H4 (cell line): Measurements from ENCODE around the gene RFC2. TPM values are rescaled to one million over a fixed set of nuclear protein-coding genes. Genes with fewer than 3 reads are reported as not detected.
"Not testable (repeated sequence)": the region's sequence is repeated elsewhere in the genome, so short reads cannot be mapped to it uniquely, and the experiment has no call there.

Experiments
- DNase-seq: peaks from one replicate; pipeline ENCODE4 v3.0.0-alpha.2; 2015; ENCODE audit warnings: low spot score
- total RNA-seq: library from RNA; depleted of rRNA; stranded (reverse); fragments of >200 nt; shearing (Covaris generic); gene quantifications from 2 replicates; pipeline ENCODE4 v1.2.3, GENCODE V29; 2014

The RFC2 gene
- total RNA-seq, 1 experiment from 2014 or later: 97.3 TPM

DNA sequence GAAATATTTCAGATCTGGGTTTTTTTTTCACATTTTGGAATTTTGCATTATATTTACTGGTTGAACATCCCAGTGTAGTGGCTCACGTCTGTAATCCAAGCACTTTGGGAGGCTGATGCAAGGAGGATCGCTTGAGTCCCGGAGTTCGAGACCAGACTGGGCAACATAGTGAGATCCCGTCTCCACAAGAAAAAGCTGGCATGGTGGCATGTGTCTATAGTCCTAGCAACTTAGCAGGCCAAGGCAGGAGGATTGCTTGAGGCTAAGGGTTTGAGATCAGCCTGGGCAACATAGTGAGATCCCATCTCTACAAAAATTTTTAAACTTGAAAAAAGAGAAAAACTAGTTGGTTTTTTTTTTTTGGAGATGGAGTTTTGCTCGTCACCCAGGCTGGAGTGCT lies 6.0 kb downstream of the RFC2 start:
- DNase-seq: no peak

DNA sequence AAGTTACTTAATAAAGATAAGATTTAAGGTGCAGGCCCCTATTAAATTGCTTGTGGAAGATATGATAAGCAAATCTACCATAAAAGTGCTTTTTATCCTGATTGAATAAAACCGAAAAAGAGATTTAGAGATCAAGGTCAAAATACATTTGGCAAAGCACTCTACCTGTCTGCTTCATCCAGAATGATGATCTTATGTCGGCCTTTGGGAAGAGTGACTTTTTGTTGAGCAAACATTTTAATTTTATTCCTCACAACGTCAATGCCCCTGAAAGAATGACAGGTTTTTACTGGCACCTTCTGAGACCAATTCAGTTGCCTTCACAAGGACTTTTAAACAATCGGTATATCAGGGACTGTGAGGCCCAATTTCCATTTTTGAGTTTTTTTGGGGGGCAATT lies 7.7 kb downstream of the RFC2 start:
- DNase-seq: no peak

DNA sequence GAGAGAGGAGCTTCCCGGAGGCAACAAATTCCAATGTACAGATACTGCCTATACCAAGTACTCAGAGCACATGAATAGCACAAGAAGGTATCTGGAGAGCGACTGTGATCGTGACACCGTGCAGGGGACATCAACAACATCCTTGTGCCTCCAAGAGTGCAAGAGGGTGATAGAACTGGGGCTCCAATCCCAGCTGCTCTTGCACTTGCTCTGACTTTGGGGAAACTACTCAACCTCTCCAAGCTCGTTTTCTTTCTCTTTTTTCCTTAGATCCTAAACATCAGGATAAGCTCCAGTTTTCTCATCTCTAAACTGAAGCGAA lies 12.1 kb downstream of the RFC2 start:
- no peak for DNase-seq

DNA sequence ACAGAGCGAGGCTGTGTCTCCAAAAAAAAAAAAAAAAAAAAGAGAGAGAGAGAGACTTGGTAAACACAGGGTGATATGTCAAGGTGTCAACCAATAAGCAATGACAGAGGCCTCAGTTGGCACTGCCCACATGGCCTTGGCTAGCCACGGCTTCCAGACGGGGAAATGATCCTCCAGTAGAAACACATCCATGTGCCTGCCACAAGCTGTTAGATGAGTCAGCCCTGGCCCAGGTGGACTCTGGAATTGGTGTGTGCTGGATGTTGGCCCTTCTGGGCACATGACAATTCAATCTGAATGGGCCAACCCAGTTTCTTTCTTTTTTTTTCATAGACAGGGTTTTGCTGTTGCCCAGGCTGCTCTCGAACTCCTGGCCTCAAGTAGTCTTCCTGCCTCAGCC lies 13.7 kb downstream of the RFC2 start:
- no peak for DNase-seq

DNA sequence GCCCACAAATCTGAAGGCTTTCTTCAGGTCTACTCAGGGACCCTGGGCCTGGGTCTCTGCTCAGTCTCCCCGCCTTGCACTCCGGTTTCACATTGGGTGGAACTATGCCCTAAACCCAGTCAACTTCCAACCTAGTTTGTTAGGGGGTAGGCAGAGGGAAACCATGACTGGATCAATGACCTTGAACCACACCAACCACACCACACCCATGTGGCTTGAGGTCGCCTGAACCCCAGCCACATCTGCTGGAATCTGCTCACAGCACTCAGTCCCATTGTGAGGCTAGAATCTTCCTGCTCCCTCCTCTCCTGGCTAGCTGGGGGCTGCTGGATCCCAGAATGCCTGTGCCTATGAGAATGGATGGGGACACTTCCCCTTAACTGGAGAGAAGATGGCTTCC lies 17.9 kb downstream of the RFC2 start:
- DNase-seq: no peak

DNA sequence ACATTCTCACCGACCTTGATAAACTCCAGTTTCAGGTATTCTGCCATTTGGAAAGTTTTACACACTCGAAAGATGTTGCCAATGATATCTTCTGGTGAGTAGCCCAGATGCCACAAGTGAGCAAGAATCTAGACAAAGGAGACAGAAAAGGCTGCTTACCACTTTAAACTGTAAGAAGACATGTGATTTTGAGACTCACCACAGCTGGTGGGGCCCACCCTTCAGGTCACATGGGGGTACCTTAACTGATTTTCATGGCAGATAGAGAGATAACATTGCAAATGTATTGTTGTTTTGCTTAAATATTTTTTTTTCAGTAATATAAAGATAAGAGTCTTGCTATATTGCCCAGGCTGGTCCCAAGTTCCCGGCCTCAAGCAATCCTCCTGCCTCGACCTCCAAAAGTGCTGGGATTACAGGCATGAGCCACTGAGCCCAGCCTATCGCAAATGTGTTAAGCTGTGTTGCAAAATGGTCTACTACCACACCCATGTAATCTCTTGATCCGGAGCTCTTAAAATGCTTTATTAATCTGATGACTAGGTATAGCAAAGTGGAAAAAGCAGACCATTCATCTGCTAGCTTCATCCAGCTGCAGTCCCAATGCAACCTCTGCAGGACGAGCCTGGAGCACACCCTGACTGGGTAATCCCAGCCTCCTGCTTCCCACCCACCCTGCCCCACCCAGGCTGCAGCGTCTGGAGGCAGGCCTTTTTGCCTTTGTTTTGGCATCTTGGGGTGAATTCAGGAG lies 18.5 kb downstream of the RFC2 start:
- DNase-seq: no peak

DNA sequence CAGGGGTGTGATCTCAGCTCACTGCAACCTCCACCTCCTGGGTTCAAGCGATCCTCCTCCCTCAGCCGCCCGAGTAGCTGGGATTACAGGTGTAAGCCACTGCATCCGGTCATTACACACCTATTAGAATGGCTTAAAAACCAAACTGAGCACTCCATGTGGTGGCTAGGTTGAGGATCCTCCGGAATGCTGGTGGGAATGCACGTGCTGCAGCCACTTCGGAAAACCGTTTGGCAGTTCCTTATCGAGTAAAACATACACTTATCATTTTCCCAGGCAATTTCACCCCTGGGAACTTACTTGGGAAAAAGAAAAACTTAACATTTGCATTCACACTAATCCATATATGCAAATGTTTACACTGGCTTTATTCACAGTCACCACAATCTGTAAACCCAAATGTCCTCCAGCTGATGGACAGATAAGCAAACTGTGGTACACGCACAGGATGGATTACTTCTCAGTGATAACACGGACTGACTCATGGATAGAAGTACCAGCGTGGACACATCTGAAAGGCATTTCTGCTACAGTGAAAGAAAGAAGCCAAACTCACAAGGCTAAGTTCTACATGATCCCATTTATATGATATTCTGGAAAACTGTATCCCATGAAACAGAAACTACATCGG lies 20.4 kb downstream of the RFC2 start:
- DNase-seq: peak; percentile 85

DNA sequence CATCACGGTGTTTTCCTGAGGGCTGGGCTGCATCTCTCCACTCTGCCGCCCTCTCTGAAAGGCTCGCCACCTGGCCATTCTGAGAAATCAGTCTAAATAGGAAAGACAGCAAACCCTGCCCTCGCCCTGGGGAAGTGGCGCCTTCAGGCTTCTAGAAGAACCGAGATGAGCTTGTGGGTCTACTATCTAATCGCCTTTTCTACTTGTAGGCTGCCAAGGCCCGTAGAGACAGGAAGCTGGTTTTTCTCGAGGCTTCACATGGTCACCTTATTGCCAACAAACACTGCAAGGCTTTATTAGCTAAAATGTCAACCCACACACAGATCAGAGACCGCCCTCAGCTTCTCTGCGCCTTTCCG lies 23.0 kb downstream of the RFC2 start:
- DNase-seq: no peak

DNA sequence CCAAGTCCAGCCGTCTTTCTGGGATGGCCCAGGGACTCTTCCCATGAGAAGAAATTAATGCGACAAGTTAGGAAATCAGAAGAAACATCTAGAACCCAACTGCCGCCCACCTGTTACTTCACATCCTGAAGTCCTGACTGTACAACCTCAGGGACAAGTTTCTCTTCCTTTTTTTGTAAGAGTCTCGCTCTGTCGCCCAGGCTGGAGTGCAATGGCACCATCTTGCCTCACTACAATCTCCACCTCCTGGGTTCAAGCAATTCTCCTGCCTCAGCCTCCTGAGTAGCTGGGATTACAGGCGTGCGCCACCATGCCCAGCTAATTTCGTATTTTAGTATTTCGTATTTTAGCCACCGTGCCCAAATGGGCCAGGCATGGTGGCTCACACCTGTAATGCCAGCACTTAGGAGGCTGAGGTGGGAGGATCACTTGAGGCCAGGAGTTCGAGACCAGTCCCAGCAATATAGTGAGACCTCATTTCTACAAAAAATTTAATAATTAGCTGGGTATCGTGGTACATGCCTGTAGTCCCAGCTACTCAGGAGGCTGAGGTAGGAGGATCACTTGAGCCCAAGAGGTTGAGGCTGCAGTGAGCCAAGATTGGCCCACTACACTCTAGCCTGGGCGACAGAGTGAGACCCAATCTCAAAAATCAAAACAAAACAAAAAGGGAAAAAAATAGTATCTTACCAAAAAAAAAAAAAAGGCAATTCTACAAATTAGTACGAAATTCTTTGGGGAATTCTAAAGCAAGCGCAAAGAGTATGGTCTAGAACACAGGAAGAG lies 23.6 kb downstream of the RFC2 start:
- DNase-seq: no peak

DNA sequence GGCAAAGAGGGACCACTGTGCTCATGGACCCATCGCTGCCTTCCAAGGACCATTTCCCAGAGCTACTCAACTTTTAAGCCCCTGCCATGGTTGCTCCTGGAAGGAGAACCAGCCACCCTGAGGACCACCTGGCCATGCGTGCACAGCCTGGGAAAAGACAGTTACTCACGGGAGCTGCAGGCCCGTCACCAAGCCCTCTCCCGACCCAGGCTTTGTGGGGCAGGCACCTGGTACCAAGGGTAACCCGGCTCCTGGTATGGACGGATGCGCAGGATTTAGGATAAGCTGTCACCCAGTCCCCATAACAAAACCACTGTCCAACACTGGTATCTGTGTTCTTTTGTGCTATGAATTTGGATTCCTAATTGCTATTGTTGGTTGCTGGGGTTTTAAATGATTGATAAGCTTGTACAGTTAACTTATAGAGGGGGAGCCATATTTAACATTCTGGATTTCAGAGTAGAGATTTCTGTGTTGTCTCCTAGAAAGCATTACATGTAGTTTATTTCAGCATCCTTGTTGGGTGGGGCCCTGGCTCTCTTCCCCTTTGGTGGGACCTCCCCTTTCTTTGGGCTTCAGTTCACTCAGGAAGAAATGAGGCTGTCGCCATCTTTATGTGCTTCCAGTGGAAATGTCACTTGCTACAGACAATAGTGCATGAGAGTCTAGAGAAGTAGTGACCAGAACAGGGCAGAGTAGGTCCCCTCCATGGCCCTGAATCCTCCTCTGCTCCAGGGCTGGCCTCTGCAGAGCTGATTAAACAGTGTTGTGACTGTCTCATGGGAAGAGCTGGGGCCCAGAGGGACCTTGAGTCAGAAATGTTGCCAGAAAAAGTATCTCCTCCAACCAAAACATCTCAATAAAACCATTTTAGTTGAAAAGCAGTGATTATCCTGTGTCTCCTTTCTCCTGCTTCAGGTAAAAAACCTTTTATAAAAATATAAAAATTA lies 25.0 kb downstream of the RFC2 start:
- DNase-seq: no peak

DNA sequence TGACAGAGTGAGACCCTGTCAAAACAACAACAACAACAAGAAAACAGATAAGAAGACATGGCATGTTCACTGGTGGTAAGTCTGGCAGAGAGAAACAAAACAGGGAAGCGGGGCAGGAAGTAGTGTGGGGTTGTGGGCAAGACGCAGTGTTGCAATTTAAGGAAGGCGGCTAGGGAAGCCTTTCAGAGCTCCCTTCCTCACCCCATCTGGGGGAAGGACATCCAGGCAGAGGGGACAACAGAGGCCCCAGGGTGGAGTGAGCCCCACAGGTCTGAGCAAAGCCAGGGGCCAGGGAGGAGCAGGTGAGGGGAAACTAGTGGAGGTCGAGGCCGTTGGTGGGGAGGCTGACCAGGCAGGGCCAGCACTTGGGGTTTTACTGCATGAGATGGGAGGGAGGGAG lies 27.6 kb downstream of the RFC2 start:
- no peak for DNase-seq

DNA sequence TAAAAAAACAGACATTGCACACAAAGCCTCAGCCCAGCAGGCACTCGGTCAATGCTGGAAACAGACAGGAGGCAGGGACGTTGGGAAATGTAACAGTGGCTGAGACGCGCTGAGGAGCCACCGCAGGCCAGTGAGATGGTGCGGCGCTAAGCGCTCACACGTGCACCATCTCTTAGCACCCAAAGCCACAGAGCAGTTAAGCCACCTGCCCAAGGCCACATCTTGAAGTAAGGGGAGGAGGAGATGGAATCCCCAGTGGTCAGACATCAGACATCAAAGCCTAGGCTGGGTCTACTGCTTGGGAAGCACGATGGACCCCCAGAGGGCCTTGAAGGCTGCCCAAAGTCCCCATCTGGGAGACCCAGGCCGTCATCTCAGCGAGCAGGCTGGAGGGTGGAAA lies 28.8 kb downstream of the RFC2 start:
- no peak for DNase-seq

DNA sequence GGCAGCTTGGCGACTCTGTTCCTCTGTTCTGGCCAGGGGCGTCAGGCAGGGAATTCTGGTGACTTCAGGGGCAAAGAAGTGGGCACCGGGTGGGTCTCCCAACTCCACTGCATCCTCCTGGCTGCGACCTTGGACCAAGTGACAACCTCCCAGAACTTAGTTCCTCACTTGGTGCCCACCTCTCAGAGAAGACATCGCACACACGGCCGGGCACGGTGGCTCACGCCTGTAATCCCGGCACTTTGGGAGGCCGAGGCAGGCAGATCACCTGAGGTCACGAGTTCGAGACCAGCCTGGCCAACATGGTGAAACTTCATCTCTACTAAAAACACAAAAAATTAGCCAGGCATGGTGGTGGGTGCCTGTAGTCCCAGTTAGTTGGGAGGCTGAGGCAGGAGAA lies 29.3 kb downstream of the RFC2 start:
- DNase-seq: not testable (repeated sequence)

DNA sequence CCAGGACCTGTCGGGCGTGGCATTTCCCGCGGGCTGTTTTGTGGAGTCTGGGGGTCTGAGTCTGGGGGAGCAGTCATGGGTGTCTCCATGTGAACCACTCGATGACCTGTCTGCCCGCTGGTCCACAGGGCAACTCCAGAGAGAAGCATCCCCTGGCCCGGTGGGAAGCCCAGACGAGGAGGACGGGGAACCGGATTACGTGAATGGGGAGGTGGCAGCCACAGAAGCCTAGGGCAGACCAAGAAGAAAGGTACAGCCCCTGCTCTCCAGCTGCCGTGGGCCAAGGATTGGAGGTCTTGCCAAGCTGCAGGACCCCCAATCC lies 29.7 kb downstream of the RFC2 start:
- DNase-seq: no peak

DNA sequence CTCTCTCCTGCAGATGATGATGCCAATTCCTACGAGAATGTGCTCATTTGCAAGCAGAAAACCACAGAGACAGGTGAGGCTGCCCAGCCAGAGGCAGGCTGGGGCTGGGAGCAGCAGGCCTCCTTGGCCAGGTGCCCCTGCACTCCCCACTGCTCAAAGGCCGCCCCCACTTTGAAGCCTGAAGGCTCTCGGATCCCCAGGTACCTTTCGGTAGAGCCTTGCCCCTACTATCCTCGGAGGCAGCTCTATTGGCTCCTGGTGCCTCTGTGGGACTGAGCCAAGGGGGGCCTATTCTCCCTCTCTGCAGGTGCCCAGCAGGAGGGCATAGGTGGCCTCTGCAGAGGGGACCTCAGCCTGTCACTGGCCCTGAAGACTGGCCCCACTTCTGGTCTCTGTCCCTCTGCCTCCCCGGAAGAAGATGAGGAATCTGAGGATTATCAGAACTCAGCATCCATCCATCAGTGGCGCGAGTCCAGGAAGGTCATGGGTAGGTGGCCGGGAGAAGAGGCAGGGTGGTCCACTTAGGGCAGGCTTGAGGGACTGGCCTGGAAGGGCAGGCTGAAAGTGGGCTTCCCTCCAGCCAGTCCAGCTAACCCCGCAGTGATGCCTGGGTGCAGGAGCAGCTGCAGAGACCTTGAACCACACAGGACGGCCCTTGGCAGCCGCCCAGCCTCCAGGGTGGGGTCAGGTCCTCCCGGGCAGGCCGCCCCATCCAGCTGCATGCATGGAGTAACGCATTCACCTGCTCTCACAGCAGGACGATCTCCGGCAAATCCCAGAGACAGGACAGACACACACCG lies 30.3 kb downstream of the RFC2 start:
- no peak for DNase-seq

DNA sequence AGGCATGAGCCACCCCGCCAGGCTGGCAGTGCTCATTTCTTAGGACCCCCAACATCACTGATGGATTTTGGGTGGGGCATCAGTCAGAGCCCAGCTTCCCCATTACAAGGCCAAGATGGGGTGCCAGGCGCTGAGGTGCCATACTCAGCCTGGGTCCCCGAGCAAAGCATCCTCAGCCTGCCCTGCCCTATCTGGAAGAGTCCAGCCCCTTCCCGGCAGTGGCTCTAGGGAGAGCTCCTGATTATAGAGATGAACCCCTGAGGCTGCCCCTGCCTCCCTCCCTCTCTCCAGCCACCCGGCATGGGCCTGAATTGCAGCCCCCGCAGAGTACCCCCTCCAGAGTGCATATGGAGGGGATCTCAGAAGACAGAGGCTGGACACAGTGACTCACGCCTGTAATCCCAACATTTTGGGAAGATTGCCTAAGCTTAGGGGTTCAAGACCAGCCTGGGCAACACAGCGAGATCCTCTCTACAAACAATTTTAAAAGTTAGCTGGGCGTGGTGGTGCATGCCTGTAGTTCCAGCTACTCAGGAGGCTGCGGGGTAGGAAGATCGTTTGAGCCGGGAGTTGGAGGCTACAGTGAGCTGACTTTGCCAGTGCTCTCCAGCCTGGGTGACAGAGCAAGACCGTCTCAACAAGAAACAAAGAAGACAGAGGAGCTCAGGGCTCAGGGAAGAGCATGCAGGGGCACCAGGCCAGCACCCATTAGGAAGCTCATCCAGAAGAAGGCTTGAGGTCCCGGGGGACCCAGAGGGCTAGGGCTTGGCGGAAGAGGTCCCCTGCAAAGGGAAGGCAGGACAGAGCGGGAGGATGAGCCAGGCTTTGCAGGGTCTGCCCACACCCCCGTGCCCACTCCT lies 31.1 kb downstream of the RFC2 start:
- DNase-seq: no peak

DNA sequence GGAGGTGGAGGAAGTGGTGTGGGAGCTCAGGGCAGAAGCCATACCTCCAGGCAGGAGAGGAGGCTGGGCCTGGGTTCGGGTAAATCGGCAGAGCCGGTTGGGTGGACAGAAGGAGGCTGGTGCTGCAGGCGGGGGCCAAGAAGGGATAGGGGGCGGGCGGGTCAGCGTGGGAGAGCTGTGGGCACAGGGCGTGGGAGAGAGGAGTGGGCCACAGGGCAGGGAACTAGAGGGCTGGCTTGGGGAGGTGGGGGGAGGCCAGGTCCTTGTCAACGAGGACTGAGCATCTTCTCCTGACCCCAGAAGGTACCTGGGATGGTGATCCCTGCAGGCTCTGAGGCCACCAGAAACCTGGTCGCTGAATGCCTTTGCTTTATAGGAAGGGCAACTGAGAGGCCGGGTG lies 32.5 kb downstream of the RFC2 start:
- no peak for DNase-seq

DNA sequence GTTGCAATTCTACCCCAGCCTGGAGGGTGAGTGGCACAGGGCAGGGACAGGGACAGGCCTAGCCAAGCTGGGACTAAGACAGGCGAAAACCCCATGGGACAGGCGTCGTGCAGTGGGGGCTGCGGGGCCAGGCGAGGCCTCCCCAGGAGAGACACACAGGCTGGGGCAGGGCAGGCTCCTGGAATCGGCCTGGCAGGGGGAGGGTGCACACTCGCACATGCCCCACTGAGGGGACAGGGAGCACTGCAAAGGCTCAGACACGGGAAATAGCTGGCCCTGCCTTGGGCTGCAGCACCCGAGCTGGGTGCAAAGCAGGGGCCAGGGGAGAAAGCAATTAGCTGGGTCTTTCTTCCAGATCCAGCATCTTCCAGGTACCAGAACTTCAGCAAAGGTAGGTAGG lies 34.0 kb downstream of the RFC2 start:
- DNase-seq: no peak

DNA sequence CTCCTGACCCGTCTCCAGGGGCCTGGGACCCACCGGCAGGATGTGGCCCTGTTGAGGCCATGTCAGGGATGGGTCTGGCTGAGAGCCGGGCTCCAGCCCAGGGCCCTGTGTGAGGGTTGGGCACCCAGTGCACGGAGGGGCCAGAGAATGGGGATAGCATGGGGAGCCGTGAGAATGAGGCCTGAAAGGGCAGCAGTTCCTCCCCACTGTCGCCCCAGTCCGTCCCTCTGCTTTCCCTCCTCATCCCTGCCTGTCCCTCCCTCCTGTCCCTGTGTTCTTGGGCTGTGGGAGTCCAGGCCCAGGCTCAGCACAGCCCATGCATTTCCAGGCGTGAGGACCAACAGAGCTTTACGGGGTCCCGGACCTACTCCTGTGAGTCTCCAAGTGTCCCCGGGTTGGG lies 34.8 kb downstream of the RFC2 start:
- DNase-seq: no peak

DNA sequence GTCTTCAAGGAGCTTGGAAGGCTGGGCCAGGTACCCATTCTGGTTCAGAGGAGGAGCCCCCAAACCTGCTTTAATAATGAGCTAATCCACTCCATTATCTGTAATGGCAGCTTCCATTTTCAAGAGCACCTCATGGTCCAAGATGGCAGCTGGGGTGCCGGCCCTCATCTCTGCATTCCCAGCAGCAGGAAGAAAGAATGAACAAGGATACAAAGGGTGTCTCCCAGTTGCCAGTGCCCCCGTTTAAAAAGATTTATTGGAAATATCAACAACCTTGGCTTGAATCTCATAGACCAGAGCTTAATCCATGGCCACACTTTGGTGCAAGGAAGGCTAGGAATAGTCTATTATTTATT lies 35.9 kb downstream of the RFC2 start:
- no peak for DNase-seq
